Measurements from ENCODE around the gene KCNIP1. TPM values are rescaled to one million over a fixed set of nuclear protein-coding genes. Genes with fewer than 3 reads are reported as not detected.

Gene KCNIP1
- total RNA-seq, 2 donors from 2014 or later, result not detected

DNA sequence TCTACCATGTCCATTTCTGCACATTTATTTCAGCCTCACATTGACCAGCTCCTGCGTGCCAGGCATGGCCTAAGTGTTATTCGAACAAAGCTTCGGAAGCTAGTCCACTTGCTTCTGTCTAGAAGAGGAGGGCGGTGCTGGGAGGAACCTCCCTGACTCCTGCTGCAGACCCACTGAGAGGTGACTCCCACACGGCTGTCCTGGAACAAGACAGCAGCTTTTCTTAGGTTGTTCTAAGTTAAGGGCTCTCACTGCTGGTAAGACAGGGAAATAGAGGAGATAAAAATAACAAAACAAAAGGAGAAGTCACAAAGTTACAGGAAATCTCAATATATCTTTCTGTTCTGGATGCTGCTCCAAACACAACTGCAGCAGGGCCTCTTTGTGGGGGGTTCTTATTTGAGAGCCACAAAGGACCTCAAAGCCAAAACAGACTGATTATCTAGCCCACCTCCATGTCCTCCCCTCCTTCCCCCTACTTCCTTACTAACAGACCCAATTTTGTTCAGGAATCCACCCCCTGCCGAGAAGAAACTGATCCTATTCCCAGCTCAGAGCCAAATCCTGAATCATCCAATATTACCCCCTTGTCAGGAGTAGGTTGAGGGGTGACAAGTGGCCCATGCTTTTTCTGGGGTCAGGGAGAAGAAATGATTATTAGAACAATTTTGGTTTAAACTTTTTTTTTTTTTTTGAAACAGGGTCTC lies 28.4 kb upstream of the KCNIP1 start:
- H3K9me3 ChIP-seq (ENCODE audit: control insufficient read depth, low read length, poor library complexity, severe bottlenecking), result no peaks in the 10 kb centered on the region
- ATAC-seq, result no peak
- no peaks in the 10 kb centered on the region for H3K4me1 Mint-ChIP-seq
- H3K4me3 Mint-ChIP-seq, result no peak overlapping the region
- no peaks in the 10 kb centered on the region for H3K36me3 Mint-ChIP-seq (ENCODE audit: low read depth)
- peaks cover 61% of the 10 kb centered on the region for H3K27me3 Mint-ChIP-seq
- no peak overlapping the region for H3K27ac Mint-ChIP-seq
- DNase-seq, result no peak

DNA sequence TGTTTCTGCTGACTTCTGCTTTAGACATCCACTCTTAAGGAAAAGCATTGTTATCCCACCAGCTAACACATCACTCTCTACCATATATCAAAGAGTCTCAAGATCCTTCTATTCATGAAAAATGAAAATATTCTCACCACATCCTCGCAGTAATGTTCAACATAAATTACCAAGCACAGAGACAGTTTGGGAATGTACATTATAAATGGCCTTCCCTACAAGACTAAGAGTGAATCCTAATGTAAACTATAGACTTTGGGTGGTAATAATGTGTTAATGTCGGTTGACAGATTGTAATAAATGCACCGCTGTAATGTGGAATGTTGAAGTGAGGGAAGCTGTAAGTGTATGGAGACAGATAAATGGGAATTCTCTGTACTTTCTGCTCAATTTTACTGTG lies 27.1 kb upstream of the KCNIP1 start:
- H3K9me3 ChIP-seq (ENCODE audit: control insufficient read depth, low read length, poor library complexity, severe bottlenecking), result no peaks in the 10 kb centered on the region
- Mint-ChIP-seq H3K27ac (no peak overlapping the region), H3K27me3 (peaks cover 59% of the 10 kb centered on the region), H3K4me3 (no peak overlapping the region), H3K36me3 (ENCODE audit: low read depth) (no peaks in the 10 kb centered on the region), H3K4me1 (no peaks in the 10 kb centered on the region)
- ATAC-seq, result no peak
- DNase-seq, result no peak

DNA sequence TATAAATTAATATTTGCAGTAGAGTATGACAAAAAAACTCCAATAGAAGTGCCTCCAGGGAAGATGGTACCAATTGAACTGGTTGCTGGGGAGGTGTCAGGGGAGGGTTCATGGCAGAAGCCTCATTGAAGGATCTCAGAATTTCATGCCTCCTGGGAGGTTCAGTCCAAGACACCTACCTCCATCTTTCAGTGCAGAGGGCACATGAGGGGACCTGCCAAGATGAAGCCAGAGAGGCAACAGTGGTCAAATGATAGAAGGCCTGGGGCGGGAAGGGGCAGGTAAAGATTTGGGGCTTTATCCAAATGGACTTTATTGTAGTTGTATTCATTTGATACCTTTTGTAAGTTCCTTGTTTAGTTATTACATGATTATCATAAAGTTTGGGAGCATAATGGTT lies 25.9 kb upstream of the KCNIP1 start:
- DNase-seq, result no peak
- no peak overlapping the region for H3K4me3 Mint-ChIP-seq
- H3K27me3 Mint-ChIP-seq, result peaks cover 62% of the 10 kb centered on the region
- no peaks in the 10 kb centered on the region for H3K4me1 Mint-ChIP-seq
- no peak overlapping the region for H3K27ac Mint-ChIP-seq
- H3K36me3 Mint-ChIP-seq (ENCODE audit: low read depth), result no peaks in the 10 kb centered on the region
- no peak for ATAC-seq
- H3K9me3 ChIP-seq (ENCODE audit: control insufficient read depth, low read length, poor library complexity, severe bottlenecking), result no peaks in the 10 kb centered on the region

DNA sequence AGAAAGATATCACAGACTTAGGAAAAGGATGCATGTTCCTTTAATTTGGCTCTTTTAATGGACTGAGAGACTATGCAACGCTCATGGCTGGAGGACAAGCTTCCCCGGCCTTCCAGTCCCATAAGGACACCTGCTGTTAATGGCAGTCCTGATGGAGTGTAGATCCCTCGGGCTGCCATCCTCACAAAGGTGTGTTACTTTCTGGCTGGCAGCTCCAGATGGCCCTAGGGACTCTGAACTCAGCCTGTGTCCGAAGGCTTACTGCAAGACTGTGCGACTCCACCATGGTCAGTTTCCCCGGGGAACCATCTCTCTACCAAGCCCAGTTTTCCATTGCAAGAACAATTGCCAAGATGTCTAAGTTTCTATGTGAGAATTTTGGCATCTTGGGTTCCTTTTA lies 25.5 kb upstream of the KCNIP1 start:
- no peaks in the 10 kb centered on the region for H3K4me1 Mint-ChIP-seq
- H3K4me3 Mint-ChIP-seq, result no peak overlapping the region
- no peaks in the 10 kb centered on the region for H3K9me3 ChIP-seq (ENCODE audit: control insufficient read depth, low read length, poor library complexity, severe bottlenecking)
- no peaks in the 10 kb centered on the region for H3K36me3 Mint-ChIP-seq (ENCODE audit: low read depth)
- H3K27ac Mint-ChIP-seq, result no peak overlapping the region
- H3K27me3 Mint-ChIP-seq, result peaks cover 62% of the 10 kb centered on the region
- no peak for ATAC-seq
- DNase-seq, result no peak

DNA sequence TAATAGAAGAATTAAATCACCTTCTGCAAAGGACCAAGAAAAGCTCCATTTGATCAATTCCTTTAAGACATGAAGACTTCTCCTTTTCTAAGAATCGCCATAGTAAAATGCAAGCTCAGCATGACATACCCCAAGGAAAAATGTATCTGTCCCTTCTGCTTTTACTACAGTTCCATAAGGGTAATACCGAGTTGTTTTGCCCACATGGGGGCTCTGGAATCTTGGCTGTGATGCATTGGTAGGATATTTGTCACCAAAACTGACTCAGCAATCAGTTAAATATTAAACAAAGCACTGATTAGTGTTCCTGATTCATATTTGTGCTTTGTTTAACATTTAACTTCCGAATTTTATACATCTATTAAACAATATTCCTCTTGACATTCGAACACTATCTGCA lies 24.3 kb upstream of the KCNIP1 start:
- peaks cover 57% of the 10 kb centered on the region for H3K27me3 Mint-ChIP-seq

GRCh38 chr5:170480260-170480659 lies 23.6 kb upstream of the KCNIP1 start:
- H3K4me3 Mint-ChIP-seq, result no peak overlapping the region
- ATAC-seq, result no peak
- H3K27ac Mint-ChIP-seq, result no peak overlapping the region
- no peak for DNase-seq
- H3K36me3 Mint-ChIP-seq (ENCODE audit: low read depth), result peaks cover 2% of the 10 kb centered on the region
- peaks cover 56% of the 10 kb centered on the region for H3K27me3 Mint-ChIP-seq
- no peaks in the 10 kb centered on the region for H3K4me1 Mint-ChIP-seq
- H3K9me3 ChIP-seq (ENCODE audit: control insufficient read depth, low read length, poor library complexity, severe bottlenecking), result no peaks in the 10 kb centered on the region

More for the DNA sequence above, 24.3 kb upstream of the KCNIP1 start:
- H3K9me3 ChIP-seq (ENCODE audit: control insufficient read depth, low read length, poor library complexity, severe bottlenecking), result no peaks in the 10 kb centered on the region
- ATAC-seq, result no peak
- Mint-ChIP-seq H3K4me3 (no peak overlapping the region), H3K27ac (no peak overlapping the region), H3K4me1 (no peaks in the 10 kb centered on the region), H3K36me3 (ENCODE audit: low read depth) (no peaks in the 10 kb centered on the region)
- DNase-seq, result no peak

DNA sequence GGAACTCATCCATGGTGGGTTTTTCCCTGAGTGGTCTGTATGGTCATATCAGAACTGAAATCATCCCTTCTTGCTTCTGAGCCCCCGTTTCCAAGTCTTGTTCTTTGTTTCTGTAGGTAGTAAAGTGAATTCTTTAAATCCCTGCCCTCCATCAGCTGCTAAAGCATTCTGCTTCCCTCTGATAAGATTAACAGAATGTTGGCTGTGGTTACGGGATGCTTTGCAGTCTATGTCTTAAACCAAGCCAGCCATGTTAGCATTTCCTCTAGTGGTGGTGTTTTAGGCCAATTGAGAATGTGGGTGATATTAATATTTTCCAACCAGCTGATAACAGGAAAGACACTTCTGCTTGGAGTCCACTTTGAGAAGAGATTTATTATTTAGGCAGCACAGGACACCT lies 22.0 kb upstream of the KCNIP1 start:
- Mint-ChIP-seq H3K27ac (no peak overlapping the region), H3K27me3 (peaks cover 54% of the 10 kb centered on the region), H3K4me3 (no peak overlapping the region), H3K4me1 (peaks cover 3% of the 10 kb centered on the region), H3K36me3 (ENCODE audit: low read depth) (peaks cover 4% of the 10 kb centered on the region)
- no peaks in the 10 kb centered on the region for H3K9me3 ChIP-seq (ENCODE audit: control insufficient read depth, low read length, poor library complexity, severe bottlenecking)
- no peak for ATAC-seq
- DNase-seq, result no peak

DNA sequence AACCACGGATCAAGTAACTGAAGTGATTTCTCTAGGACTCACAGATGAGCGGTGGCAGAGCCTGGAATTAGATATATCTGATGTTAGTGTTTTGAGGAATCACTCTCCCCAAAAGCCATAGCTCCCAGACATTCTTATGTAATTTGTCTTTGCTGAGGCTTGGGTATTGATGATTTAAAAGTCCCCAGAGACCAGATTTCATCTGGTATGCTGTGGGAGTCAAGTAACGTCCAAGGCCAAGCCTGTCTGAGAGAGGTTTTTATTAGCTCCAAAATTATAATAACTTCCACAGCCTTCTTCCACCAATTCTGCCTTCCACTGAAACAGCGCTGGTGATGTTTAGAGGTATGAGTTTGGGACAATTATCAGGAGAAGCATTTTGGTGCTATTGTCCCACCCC lies 21.3 kb upstream of the KCNIP1 start:
- Mint-ChIP-seq H3K36me3 (ENCODE audit: low read depth) (peaks cover 4% of the 10 kb centered on the region), H3K27ac (no peak overlapping the region), H3K27me3 (peaks cover 53% of the 10 kb centered on the region), H3K4me3 (no peak overlapping the region), H3K4me1 (peaks cover 3% of the 10 kb centered on the region)
- ATAC-seq, result no peak
- no peaks in the 10 kb centered on the region for H3K9me3 ChIP-seq (ENCODE audit: control insufficient read depth, low read length, poor library complexity, severe bottlenecking)
- DNase-seq, result no peak

DNA sequence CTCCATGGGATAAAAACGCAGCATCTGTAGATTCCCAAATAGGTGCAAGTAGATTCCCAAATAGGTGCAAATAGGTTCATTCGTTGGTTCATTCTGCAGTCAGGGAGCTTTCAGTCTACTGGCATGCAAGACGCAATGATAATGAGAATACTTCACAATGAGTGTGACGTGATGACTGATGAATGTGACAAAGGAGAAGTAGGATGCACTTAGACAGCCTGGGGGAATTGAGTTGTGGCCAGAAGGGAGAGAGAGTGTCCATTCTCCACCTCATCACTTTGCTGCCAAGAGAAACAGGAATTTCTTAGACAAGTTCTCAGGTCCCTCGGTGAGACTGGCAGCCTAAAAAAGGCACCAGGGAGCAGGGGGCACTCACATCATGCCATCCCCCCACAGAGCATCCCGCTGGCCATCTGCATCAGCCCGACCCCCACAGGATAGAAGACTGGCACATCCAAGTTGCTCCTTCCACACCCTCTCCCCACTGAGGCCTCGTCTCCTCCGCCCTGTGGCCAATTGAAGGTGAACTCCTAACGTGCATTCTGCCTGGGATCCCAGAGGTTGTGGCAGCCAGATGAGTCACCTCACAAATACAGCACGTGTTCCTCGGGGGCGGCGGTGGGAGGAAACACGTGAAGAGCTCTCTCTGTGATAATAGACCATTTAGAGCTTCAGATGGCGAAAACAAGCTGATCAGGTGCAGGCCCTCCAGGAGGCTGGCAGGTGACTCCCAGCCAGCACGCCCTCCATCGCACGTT lies 19.9 kb upstream of the KCNIP1 start:
- no peak overlapping the region for H3K27ac Mint-ChIP-seq
- H3K4me1 Mint-ChIP-seq, result peaks cover 3% of the 10 kb centered on the region
- ATAC-seq (no peak), DNase-seq (no peak)
- H3K36me3 Mint-ChIP-seq (ENCODE audit: low read depth), result peaks cover 4% of the 10 kb centered on the region
- no peak overlapping the region for H3K4me3 Mint-ChIP-seq
- no peaks in the 10 kb centered on the region for H3K9me3 ChIP-seq (ENCODE audit: control insufficient read depth, low read length, poor library complexity, severe bottlenecking)
- peaks cover 64% of the 10 kb centered on the region for H3K27me3 Mint-ChIP-seq

- Mint-ChIP-seq H3K27ac (no peak overlapping the region), H3K36me3 (ENCODE audit: low read depth) (peaks cover 4% of the 10 kb centered on the region), H3K27me3 (peaks cover 66% of the 10 kb centered on the region), H3K4me1 (peaks cover 3% of the 10 kb centered on the region), H3K4me3 (no peak overlapping the region)
- H3K9me3 ChIP-seq (ENCODE audit: control insufficient read depth, low read length, poor library complexity, severe bottlenecking), result no peaks in the 10 kb centered on the region
- DNase-seq (no peak), ATAC-seq (no peak)
Observed at GRCh38 chr5:170484459-170484831, 19.4 kb upstream of the KCNIP1 start.

DNA sequence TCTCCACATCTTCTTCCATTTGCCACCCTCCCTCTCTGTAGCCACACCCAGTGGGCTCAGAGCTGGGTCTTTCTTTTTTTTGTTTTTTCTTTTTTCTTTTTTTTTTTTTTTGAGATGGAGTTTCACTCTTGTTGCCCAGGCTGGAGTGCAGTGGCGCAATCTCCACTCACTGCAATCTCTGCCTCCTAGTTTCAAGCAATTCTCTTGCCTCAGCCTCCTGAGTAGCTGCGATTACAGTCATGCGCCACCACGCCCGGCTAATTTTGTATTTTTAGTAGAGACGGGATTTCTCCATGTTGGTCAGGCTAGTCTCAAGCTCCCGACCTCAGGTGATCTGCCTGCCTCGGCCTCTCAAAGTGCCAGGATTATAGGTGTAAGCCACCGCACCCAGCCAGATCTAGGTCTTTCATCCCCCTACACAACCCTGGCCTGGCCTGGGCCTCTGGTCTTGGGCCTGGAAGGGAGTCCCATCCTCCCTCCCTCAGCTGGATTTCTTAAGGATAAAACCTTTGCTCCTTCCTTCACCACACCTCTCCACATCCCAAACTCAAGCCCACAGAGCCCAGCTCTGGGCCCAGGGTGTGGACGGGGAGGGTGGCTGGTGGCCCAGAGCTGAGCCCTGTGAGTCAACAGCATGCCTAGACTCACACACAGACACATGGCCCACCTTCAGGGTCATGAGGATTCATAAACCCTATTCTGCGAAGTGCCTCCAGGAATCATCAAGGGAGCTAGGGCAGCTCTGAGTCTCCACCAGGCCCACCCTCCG lies 18.8 kb upstream of the KCNIP1 start:
- H3K4me3 Mint-ChIP-seq, result no peak overlapping the region
- H3K27ac Mint-ChIP-seq, result no peak overlapping the region
- peaks cover 62% of the 10 kb centered on the region for H3K27me3 Mint-ChIP-seq
- H3K36me3 Mint-ChIP-seq (ENCODE audit: low read depth), result peaks cover 4% of the 10 kb centered on the region
- ATAC-seq (no peak), DNase-seq (no peak)
- no peaks in the 10 kb centered on the region for H3K9me3 ChIP-seq (ENCODE audit: control insufficient read depth, low read length, poor library complexity, severe bottlenecking)
- H3K4me1 Mint-ChIP-seq, result peaks cover 3% of the 10 kb centered on the region

- DNase-seq, result no peak
- peaks cover 4% of the 10 kb centered on the region for H3K36me3 Mint-ChIP-seq (ENCODE audit: low read depth)
- peaks cover 60% of the 10 kb centered on the region for H3K27me3 Mint-ChIP-seq
- H3K4me3 Mint-ChIP-seq, result no peak overlapping the region
- H3K27ac Mint-ChIP-seq, result no peak overlapping the region
- peaks cover 3% of the 10 kb centered on the region for H3K4me1 Mint-ChIP-seq
- no peak for ATAC-seq
- no peaks in the 10 kb centered on the region for H3K9me3 ChIP-seq (ENCODE audit: control insufficient read depth, low read length, poor library complexity, severe bottlenecking)
Observed at GRCh38 chr5:170485616-170485911, 18.3 kb upstream of the KCNIP1 start.

GRCh38 chr5:170486371-170486770 lies 17.4 kb upstream of the KCNIP1 start:
- no peak overlapping the region for H3K27ac Mint-ChIP-seq
- H3K4me1 Mint-ChIP-seq, result peaks cover 3% of the 10 kb centered on the region

More at GRCh38 chr5:170486371-170486770, 17.4 kb upstream of the KCNIP1 start:
- Mint-ChIP-seq H3K4me3 (no peak overlapping the region), H3K27me3 (peaks cover 57% of the 10 kb centered on the region), H3K36me3 (ENCODE audit: low read depth) (peaks cover 6% of the 10 kb centered on the region)
- DNase-seq, result no peak
- no peak for ATAC-seq
- no peaks in the 10 kb centered on the region for H3K9me3 ChIP-seq (ENCODE audit: control insufficient read depth, low read length, poor library complexity, severe bottlenecking)

All from T-helper 17 cell (primary cell).